ENCODE data around the gene TMEM80. TPM values are rescaled to one million over a fixed set of nuclear protein-coding genes. Genes with fewer than 3 reads are reported as not detected.

Gene TMEM80
- total and polyA plus RNA-seq, 10 of the 15 experiments (the other 5 are each of a cell fraction or from before 2014, with no cell fraction given), result 6.7 to 30.9 (median 20.7) TPM

DNA sequence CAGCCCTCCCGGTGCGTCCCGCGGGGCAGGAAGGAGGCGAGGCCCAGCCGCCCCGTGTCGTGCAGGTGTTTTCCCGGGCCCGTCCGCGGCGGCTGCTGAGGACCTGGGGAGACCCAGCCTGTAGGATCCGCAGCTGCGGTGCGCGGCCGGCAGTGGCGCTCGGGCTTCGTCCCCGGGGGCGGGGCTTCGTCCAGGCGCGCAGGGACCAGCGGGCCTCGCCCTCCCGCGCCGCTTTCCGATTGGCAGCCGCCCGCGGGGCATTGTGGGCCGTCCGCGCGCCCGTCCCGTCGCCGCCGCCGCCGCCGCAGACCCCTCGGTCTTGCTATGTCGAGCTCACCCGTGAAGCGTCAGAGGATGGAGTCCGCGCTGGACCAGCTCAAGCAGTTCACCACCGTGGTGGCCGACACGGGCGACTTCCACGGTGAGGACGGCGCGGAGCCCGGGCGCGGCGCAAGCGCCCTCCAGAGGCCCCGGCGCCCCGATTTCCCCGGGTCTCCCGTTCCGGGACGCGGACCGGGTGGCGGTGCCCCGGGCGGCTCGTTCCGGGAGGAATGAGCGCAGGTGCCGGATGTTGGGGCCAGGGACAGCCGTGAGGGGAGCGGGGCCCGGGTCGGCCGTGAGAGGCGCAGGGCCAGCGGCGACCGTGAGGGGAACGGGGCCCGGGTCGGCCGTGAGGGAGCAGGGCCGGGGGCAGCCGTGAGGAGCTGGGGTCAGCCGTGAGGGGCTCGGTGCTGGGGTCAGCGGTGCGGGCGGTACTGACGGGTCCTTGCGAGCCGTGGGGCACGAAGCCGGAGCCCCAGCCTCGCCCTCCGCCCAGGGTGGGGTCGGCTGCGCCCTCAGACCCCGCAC lies 51.8 kb downstream of the TMEM80 start, which contains the start of gene TALDO1 (continued):
- TF ChIP-seq SRF (IDR thresholded peaks at IDR 0.05; ENCODE audit: low read depth in 2 of 2, low read length in 2 of 2) (no peak), HSF1 (IDR thresholded peaks at IDR 0.05; ENCODE audit: low read depth, low read length) (no peak), HDGF (IDR thresholded peaks at IDR 0.05) (no peak), RUNX3 (IDR thresholded peaks at IDR 0.05; ENCODE audit: low read length) (peak; percentile 31; the same call in 1 of the 2 replicates), MYB (IDR thresholded peaks at IDR 0.05; ENCODE audit: borderline replicate concordance, low read depth, low read length) (no peak), CHD1 (IDR thresholded peaks at IDR 0.05; ENCODE audit: low read depth, low read length) (no peak), NRF1 (conservative IDR thresholded peaks at IDR 0.05; ENCODE audit: low read depth, low read length) (no peak), DPF2 (IDR thresholded peaks at IDR 0.05) (peak; percentile 73), EZH2 (IDR thresholded peaks at IDR 0.05; ENCODE audit: borderline replicate concordance, control insufficient read depth, low read depth, low read length) (no peak), CEBPB (IDR thresholded peaks at IDR 0.05; ENCODE audit: borderline replicate concordance in 1 of 2, low read depth in 2 of 2, low read length in 2 of 2) (no peak), BCL11A (IDR thresholded peaks at IDR 0.05; ENCODE audit: low read depth, low read length) (no peak), KLF5 (IDR thresholded peaks at IDR 0.05; ENCODE audit: partially characterized antibody) (no peak), TCF3 (IDR thresholded peaks at IDR 0.05; ENCODE audit: borderline replicate concordance, insufficient read depth, low read depth, low read length) (0 out of 2 replicates have a peak, but pooled peaks have one; percentile 64), POLR2AphosphoS5 (IDR thresholded peaks at IDR 0.05; ENCODE audit: low read length) (peak; percentile 50; the same call in 1 of the 2 replicates), RFX5 (IDR thresholded peaks at IDR 0.05; ENCODE audit: low read depth, low read length) (no peak), TCF7 (IDR thresholded peaks at IDR 0.05; ENCODE audit: borderline replicate concordance) (no peak), HDAC6 (IDR thresholded peaks at IDR 0.05; ENCODE audit: unreplicated experiment) (no peak), JUNB (IDR thresholded peaks at IDR 0.05) (no peak), RAD21 (IDR thresholded peaks at IDR 0.05; ENCODE audit: insufficient read depth, low read depth, low read length) (no peak), BMI1 (IDR thresholded peaks at IDR 0.05; ENCODE audit: borderline replicate concordance) (no peak), GATAD2B (conservative IDR thresholded peaks at IDR 0.05; ENCODE audit: low read depth) (peak; percentile 84), MEF2B (IDR thresholded peaks at IDR 0.05; ENCODE audit: partially characterized antibody, poor library complexity, severe bottlenecking) (no peak), GABPA (IDR thresholded peaks at IDR 0.05; ENCODE audit: low read depth) (no peak)
- TF ChIP-seq, protein P1, sequence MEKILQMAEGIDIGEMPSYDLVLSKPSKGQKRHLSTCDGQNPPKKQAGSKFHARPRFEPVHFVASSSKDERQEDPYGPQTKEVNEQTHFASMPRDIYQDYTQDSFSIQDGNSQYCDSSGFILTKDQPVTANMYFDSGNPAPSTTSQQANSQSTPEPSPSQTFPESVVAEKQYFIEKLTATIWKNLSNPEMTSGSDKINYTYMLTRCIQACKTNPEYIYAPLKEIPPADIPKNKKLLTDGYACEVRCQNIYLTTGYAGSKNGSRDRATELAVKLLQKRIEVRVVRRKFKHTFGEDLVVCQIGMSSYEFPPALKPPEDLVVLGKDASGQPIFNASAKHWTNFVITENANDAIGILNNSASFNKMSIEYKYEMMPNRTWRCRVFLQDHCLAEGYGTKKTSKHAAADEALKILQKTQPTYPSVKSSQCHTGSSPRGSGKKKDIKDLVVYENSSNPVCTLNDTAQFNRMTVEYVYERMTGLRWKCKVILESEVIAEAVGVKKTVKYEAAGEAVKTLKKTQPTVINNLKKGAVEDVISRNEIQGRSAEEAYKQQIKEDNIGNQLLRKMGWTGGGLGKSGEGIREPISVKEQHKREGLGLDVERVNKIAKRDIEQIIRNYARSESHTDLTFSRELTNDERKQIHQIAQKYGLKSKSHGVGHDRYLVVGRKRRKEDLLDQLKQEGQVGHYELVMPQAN (conservative IDR thresholded peaks at IDR 0.05), result peak; percentile 69; the same call in 1 of the 2 replicates
- TF ChIP-seq, protein P2, sequence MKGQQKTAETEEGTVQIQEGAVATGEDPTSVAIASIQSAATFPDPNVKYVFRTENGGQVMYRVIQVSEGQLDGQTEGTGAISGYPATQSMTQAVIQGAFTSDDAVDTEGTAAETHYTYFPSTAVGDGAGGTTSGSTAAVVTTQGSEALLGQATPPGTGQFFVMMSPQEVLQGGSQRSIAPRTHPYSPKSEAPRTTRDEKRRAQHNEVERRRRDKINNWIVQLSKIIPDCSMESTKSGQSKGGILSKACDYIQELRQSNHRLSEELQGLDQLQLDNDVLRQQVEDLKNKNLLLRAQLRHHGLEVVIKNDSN (IDR thresholded peaks at IDR 0.05; ENCODE audit: borderline replicate concordance, extremely low read length, insufficient read depth, low read depth, low read length), result no peak

All from GM12878 (cell line).